Endometrium (tissue), 2 donors: ENCODE results near the gene S100A13.
"Not testable (repeated sequence)": the region's sequence is repeated elsewhere in the genome, so short reads cannot be mapped to it uniquely, and the experiment has no call there.

Experiments
- FAIRE-seq: peaks from 2 replicates; lab custom pipeline; 2012; peaks lifted over from hg19 to GRCh38; lab: Jason Lieb, UNC
- donor health status: control.
- donor health status: control.

S100A13 gene

GRCh38 chr1:153648000-153648643 is 20.8 kb upstream of the S100A13 start:
- no peak for FAIRE-seq

GRCh38 chr1:153647346-153647714 is 20.0 kb upstream of the S100A13 start:
- no peak for FAIRE-seq

GRCh38 chr1:153646672-153647345 is 19.5 kb upstream of the S100A13 start:
- no peak for FAIRE-seq

GRCh38 chr1:153643816-153644215 is 16.5 kb upstream of the S100A13 start:
- FAIRE-seq = no peak

GRCh38 chr1:153643100-153643499 is 15.8 kb upstream of the S100A13 start:
- FAIRE-seq = no peak

GRCh38 chr1:153642161-153642560 is 14.9 kb upstream of the S100A13 start:
- FAIRE-seq = no peak

GRCh38 chr1:153640861-153641260 is 13.6 kb upstream of the S100A13 start:
- no peak for FAIRE-seq

GRCh38 chr1:153640213-153640612 is 12.9 kb upstream of the S100A13 start:
- FAIRE-seq = not testable (repeated sequence)

- no peak for FAIRE-seq
Measured at GRCh38 chr1:153639280-153639679, 12.0 kb upstream of the S100A13 start.

- no peak for FAIRE-seq
Measured at GRCh38 chr1:153638261-153638660, 11.0 kb upstream of the S100A13 start.

GRCh38 chr1:153636312-153636711 is 9.0 kb upstream of the S100A13 start:
- no peak for FAIRE-seq

- FAIRE-seq = no peak
Measured at GRCh38 chr1:153635872-153636271, 8.6 kb upstream of the S100A13 start.

- peak; percentile 85 for FAIRE-seq
Measured at GRCh38 chr1:153633754-153634665, 6.7 kb upstream of the S100A13 start, which contains the start of gene CHTOP. Gene CHTOP (plus strand): TSS chr1:153634066. CDS start chr1:153636589, 2,523 bp downstream.

- FAIRE-seq = no peak
Measured at GRCh38 chr1:153633161-153633753, 6.0 kb upstream of the S100A13 start.

- no peak for FAIRE-seq
Measured at GRCh38 chr1:153631047-153632022, 4.0 kb upstream of the S100A13 start.

GRCh38 chr1:153630384-153630783 is 3.1 kb upstream of the S100A13 start:
- no peak for FAIRE-seq

- FAIRE-seq = no peak
Measured at GRCh38 chr1:153629971-153630370, 2.7 kb upstream of the S100A13 start.

GRCh38 chr1:153629343-153629665 is 2.0 kb upstream of the S100A13 start:
- no peak for FAIRE-seq

- FAIRE-seq = no peak
Measured at GRCh38 chr1:153628638-153629342, 1.5 kb upstream of the S100A13 start.

- FAIRE-seq = no peak
Measured at GRCh38 chr1:153627715-153628626, 666 bp upstream of the S100A13 start, which contains the start of gene S100A1. Gene S100A1 (plus strand): TSS chr1:153628434. CDS start chr1:153630522, 2,088 bp downstream.
